Activated gamma-delta T cell treated with Interleukin-2 at 50 U/mL for 16 hours (primary cell): ENCODE measurements around the gene KRTAP12-1.
"Not testable (repeated sequence)": the region's sequence is repeated elsewhere in the genome, so short reads cannot be mapped to it uniquely, and the experiment has no call there.

Experiments
- DNase-seq: peaks from one replicate; pipeline ENCODE4 v3.0.0-alpha.2; 2020

The KRTAP12-1 gene

GRCh38 chr21:44638506-44639330 is 43.2 kb downstream of the KRTAP12-1 start:
- DNase-seq = not testable (repeated sequence)

DNA sequence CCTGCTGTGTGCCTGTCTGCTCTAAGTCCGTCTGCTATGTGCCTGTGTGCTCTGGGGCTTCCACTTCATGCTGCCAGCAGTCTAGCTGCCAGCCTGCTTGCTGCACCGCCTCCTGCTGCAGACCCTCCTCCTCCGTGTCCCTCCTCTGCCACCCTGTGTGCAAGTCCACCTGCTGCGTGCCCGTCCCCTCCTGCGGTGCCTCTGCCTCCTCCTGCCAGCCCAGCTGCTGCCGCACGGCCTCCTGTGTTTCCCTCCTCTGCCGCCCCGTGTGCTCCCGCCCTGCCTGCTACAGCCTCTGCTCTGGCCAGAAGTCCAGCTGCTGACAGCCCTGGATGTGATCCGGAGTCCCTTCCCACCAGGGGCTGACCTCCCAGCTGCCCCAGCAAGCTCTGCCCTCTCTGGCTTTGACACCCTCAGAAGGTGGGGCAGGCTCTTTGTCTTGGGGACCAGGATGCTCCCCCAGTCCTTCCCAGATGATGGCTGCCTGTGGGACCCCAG is 44.1 kb downstream of the KRTAP12-1 start:
- not testable (repeated sequence) for DNase-seq

DNA sequence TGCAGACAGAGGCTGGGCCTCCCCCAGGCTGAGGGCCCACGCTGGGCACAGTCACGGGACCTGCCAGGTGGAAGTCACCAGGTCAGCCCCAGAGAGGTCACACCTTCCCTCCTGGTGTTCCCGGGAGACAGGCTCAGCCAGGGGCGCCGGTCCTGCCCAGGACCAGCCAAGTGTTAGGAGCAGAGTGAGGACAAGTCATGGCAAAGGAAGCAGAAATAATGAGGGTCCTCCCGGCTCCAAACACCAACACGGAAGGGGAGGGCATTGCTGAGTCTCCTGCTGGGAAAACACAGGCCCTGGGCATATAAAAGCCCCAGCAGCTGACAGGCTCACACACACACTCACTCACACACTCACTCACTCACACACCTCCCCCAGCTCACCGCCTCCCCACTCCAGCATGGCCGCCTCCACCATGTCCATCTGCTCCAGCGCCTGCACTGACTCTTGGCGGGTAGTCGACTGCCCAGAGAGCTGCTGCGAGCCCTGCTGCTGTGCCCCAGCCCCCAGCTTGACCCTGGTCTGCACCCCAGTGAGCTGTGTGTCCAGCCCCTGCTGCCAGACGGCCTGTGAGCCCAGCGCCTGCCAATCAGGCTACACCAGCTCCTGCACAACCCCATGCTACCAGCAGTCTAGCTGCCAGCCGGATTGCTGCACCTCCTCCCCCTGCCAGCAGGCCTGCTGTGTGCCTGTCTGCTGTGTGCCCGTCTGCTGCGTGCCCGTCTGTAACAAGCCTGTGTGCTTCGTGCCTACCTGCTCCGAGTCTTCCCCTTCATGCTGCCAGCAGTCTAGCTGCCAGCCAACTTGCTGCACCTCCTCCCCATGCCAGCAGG is 44.7 kb downstream of the KRTAP12-1 start, which contains the start of gene KRTAP10-10:
Gene KRTAP10-10, plus strand, starts transcription at position 339 of the 833 bp plus-strand sequence. Its CDS starts 62 bp downstream, at position 401.
- DNase-seq = no peak

- no peak for DNase-seq
Measured at GRCh38 chr21:44636209-44637017, 45.5 kb downstream of the KRTAP12-1 start.

DNA sequence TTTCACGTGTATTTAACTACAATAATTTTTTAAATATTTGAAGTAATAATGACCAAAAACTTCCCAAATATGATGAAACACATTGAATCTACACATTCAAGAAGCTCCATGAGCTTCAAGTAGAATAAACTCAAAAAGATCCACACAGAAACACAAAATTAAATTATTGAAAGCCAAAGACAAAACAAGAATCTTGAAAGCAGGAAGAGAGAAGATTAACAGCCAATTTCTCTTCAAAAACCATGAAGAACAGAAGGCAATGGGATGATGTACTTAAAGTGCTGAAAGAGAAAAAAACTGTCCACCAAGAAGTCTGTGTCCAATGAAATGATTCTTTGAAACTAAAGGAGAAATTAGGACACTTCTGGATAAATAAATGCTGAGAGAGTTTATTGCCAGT is 49.9 kb downstream of the KRTAP12-1 start:
- DNase-seq = no peak
